Liver (tissue), 3 donors: ENCODE data around the gene FRMD4B.

ENCODE experiments used
- EGR1 ChIP-seq, 2 donors: IDR thresholded peaks; 2 replicates each; pipeline ENCODE4 v1.6.1; 2016 to 2018; ENCODE audit warnings: antibody characterized with exemption in 2 of 2, low read depth in 2 of 2
- FOXA1 ChIP-seq: IDR thresholded peaks from 2 replicates; pipeline ENCODE4 v1.6.1; 2016; ENCODE audit warnings: antibody characterized with exemption
- GABPA ChIP-seq, 2 donors: IDR thresholded peaks in 1 of 2; conservative IDR thresholded peaks in 1 of 2; 2 replicates each; pipeline ENCODE4 v1.6.1; 2016; ENCODE audit warnings: antibody characterized with exemption in 2 of 2, mild to moderate bottlenecking in 1 of 2, moderate library complexity in 1 of 2
- HNF4A ChIP-seq, 2 donors: conservative IDR thresholded peaks; 2 replicates each; pipeline ENCODE4 v1.6.1; 2016; ENCODE audit warnings: antibody characterized with exemption in 2 of 2, mild to moderate bottlenecking in 2 of 2
- HNF4G ChIP-seq: IDR thresholded peaks from 2 replicates; pipeline ENCODE4 v1.6.1; 2016; ENCODE audit warnings: antibody characterized with exemption
- JUND ChIP-seq, 2 donors: IDR thresholded peaks; 2 replicates each; pipeline ENCODE4 v1.6.1; 2016; ENCODE audit warnings: antibody characterized with exemption in 2 of 2
- RAD21 ChIP-seq, 2 donors: IDR thresholded peaks; 2 replicates each; pipeline ENCODE4 v1.6.1; 2016; ENCODE audit warnings: antibody characterized with exemption in 2 of 2, mild to moderate bottlenecking in 2 of 2
- REST ChIP-seq: IDR thresholded peaks from 2 replicates; pipeline ENCODE4 v1.6.1; 2016; ENCODE audit warnings: antibody characterized with exemption, mild to moderate bottlenecking
- SP1 ChIP-seq: IDR thresholded peaks from 2 replicates; pipeline ENCODE4 v1.6.1; 2018; ENCODE audit warnings: antibody characterized with exemption, mild to moderate bottlenecking
- TAF1 ChIP-seq: conservative IDR thresholded peaks from 2 replicates; pipeline ENCODE4 v1.6.1; 2016; ENCODE audit warnings: antibody characterized with exemption, mild to moderate bottlenecking
- YY1 ChIP-seq: IDR thresholded peaks from 2 replicates; pipeline ENCODE4 v1.6.1; 2016; ENCODE audit warnings: antibody characterized with exemption, mild to moderate bottlenecking
- ZBTB33 ChIP-seq: IDR thresholded peaks from 2 replicates; pipeline ENCODE4 v1.6.1; 2016; ENCODE audit warnings: antibody characterized with exemption
- TF ChIP-seq, protein P1 (sequence below): fragments of 150-350 bp; IDR thresholded peaks from 2 replicates; pipeline ENCODE4 v1.5.1; 2017; ENCODE audit warnings: improper control_type of control experiment, low read depth, low read length; ENCODE audit not compliant: missing input control
- TF ChIP-seq, protein P2 (sequence below): IDR thresholded peaks from 2 replicates; pipeline ENCODE4 v1.6.1; 2016; ENCODE audit warnings: antibody characterized with exemption
- donor health status: healthy.
- donor health status: healthy.

DNA sequence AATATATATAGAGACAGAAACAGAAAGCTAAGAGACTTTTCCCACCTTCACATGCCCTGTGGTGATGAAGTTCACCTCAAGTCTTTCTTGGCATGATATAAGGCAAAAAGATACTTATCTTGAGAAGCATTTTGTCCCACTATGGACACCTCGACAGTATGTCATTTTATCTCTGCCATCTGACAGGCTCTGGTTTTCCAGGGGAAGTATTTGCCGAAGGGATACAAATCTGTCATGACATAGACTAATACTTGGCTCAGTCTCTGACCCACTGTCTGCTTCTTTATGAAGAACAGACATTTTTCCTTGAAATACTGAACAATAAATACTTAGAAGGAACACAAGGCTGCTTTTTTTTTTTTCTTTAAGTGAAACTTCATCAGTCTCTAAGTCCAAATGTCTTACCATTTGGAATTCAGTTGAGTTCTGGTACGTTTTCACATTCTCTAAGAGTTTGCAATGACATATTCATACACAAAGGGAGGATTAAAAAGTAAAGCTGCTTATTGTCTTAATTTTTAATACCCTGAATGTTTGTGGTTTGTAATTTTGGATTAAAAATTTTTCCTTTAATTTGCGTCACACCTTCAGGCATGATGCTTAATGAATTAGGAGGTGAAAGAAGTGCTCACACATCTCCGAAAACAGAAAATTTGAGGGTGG, 175.7 kb downstream of the FRMD4B start:
- TF ChIP-seq, protein P1, sequence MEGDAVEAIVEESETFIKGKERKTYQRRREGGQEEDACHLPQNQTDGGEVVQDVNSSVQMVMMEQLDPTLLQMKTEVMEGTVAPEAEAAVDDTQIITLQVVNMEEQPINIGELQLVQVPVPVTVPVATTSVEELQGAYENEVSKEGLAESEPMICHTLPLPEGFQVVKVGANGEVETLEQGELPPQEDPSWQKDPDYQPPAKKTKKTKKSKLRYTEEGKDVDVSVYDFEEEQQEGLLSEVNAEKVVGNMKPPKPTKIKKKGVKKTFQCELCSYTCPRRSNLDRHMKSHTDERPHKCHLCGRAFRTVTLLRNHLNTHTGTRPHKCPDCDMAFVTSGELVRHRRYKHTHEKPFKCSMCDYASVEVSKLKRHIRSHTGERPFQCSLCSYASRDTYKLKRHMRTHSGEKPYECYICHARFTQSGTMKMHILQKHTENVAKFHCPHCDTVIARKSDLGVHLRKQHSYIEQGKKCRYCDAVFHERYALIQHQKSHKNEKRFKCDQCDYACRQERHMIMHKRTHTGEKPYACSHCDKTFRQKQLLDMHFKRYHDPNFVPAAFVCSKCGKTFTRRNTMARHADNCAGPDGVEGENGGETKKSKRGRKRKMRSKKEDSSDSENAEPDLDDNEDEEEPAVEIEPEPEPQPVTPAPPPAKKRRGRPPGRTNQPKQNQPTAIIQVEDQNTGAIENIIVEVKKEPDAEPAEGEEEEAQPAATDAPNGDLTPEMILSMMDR = no peak
- TF ChIP-seq RAD21 (IDR thresholded peaks at IDR 0.05) (no peak), REST (no peak), TAF1 (no peak), SP1 (no peak), EGR1 (IDR thresholded peaks at IDR 0.05; ENCODE audit: low read depth in 2 of 2) (no peak), GABPA (IDR thresholded peaks at IDR 0.05 in 1 of 2, conservative IDR thresholded peaks at IDR 0.05 in 1 of 2) (no peak), HNF4A (conservative IDR thresholded peaks at IDR 0.05) (no peak), ZBTB33 (no peak), FOXA1 (no peak), JUND (IDR thresholded peaks at IDR 0.05) (no peak), YY1 (no peak), HNF4G (no peak)
- TF ChIP-seq, protein P2, sequence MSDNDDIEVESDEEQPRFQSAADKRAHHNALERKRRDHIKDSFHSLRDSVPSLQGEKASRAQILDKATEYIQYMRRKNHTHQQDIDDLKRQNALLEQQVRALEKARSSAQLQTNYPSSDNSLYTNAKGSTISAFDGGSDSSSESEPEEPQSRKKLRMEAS = no peak
